ENCODE results near the gene KCNMB1.

GRCh38 chr5:170362656-170363055 is 26.5 kb downstream of the KCNMB1 start:
- TF ChIP-seq CTCF (IDR thresholded peaks at IDR 0.05; ENCODE audit: insufficient read depth, low read length) (no peak), SPI1 (IDR thresholded peaks at IDR 0.05; ENCODE audit: borderline replicate concordance, low read depth) (no peak), POLR2AphosphoS5 (IDR thresholded peaks at IDR 0.05; ENCODE audit: low read depth) (no peak), REST (IDR thresholded peaks at IDR 0.05; ENCODE audit: insufficient replicate concordance, low read depth) (no peak)
